22Rv1 (cell line): ENCODE results near the gene SLC35A5.

Experiments used
- CTCF ChIP-seq: fragments of 450-650 bp; IDR thresholded peaks from 2 replicates; pipeline ENCODE4 v1.5.1; 2017; ENCODE audit warnings: mild to moderate bottlenecking
- ZFX ChIP-seq: fragments of 450-650 bp; IDR thresholded peaks from 2 replicates; pipeline ENCODE4 v1.6.1; 2017; ENCODE audit warnings: antibody characterized with exemption, borderline replicate concordance

- TF ChIP-seq CTCF = no peak
- no peak for TF ChIP-seq ZFX
Measured at GRCh38 chr3:112604536-112604935, 42.7 kb downstream of the SLC35A5 start.
